Cortex of kidney (tissue), 1 donor: Measurements from ENCODE around the gene PRICKLE2.

Experiments used
- DNase-seq: peaks from one replicate; lab custom pipeline; 2025; lab: John Stamatoyannopoulos, UW

Gene PRICKLE2

GRCh38 chr3:64157150-64158035 is 67.9 kb downstream of the PRICKLE2 start:
- DNase-seq: no peak

DNA sequence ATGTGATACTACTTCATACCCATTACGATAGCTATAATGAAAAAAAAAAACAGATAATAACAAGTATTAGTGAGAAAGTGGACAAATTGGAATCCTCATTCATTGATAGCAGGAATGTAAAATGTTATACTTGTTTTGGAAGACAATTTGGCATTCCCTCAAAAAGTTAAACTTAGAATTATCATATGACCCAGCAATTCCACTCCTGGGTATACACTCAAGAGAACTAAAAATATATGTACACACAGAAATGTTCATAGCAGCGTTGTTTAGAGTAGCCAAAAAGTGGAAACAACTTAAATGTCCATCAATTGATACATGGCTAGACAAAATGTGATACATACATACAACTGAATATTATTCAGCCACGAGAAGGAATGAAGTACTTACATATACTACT is 69.9 kb downstream of the PRICKLE2 start:
- no peak for DNase-seq

- DNase-seq: no peak
Measured at GRCh38 chr3:64152676-64153466, 72.4 kb downstream of the PRICKLE2 start.

DNA sequence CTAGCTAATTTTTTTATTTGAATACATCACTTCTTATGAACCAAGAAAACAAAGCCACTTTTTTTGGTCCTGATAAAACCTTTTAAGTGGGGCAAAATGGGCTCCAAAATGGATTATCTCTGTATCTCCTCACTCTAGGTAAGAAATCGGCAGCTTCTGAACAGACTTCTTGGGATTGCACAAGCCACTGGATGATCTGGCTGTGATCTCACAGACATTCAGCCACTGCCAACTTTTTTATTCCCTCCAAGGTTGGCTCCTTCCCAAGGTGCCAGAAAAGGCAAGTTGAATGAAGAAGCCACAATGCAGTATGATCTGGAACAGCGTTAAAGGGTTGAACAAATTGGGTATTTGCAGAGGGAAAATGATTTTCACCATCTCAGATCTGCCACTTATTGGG is 73.2 kb downstream of the PRICKLE2 start:
- DNase-seq: no peak

DNA sequence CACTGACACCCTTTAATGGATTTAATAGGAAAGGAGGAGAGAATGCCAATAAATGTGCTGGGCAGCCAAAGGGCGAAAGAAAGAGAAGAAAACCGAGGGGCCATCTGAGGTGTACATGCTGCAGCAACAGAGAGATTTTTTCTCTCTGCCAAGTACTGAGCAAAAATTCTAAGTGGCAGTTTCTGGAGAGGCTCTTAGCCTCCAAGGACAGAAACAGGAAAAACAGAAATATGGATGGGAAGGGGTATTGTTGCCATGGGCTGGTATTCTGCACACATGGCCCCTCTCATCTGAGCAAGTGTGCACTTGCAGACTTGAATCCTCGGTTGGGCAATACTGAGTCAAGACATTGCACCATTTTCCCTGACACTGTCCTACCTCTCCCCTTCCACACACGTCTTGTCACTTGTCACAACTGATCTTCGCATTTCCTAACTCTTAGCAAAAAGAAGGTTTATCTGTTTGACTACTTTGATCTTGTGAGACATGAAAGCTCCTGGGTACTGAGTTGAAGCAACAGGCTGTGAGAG is 73.9 kb downstream of the PRICKLE2 start:
- no peak for DNase-seq

- DNase-seq: no peak
Measured at GRCh38 chr3:64150623-64151207, 74.6 kb downstream of the PRICKLE2 start.

- no peak for DNase-seq
Measured at GRCh38 chr3:64149886-64150285, 75.4 kb downstream of the PRICKLE2 start.

DNA sequence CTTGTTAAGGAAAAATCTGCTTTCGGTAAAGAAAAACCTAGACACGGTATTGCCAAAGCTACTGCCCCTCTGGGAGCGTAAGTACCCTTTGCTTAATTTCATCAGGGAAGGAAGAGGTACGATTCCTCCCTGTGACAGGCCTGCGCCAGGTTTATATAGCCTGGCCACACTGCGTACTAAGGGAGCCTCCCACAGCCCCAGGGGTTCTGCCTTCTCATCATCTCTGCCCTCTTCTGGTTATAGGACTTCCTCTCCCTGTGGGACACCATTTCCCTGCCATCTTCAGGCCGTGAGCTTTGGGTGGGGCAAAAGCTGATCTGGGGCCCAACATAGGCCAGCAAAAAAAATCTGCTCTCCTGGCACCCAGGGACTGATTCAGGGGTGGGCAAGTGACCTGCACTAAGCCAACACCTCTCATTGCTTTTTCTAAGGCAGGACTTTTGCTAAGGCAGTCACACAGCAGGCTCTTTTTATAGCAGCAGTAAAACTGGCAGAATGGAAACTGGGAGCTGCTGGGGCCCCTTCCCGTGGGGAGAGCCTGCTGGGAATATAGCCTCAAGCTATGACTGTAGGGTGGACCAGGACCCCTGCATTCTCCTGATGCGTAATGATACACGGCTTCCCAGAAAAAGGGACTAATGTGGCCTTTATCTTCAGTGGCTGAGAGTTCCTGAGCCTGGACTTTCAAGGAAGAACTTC is 76.2 kb downstream of the PRICKLE2 start:
- no peak for DNase-seq

DNA sequence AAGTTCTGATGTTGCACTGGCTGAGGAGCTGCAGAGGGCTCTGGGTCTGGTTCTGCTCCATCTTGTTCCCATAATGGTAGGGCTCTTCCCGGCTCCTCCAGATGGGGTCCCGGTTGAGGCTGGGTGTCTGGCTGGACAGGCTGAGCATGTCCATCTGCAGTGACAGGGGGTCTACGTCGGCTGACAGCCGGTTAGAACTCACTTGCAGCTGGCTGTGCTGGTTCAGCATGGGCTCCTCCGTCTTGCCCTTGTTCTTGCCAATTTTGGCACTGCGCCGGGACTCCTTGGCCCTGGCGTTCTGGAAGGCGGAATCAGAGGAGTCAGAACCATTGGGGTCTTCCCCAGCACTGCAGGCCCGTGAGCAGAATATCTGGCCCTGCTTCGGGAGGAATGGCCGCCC is 78.1 kb downstream of the PRICKLE2 start:
- no peak for DNase-seq

GRCh38 chr3:64145438-64145837 is 79.8 kb downstream of the PRICKLE2 start:
- no peak for DNase-seq

GRCh38 chr3:64144241-64144900 is 80.9 kb downstream of the PRICKLE2 start:
- DNase-seq: no peak

- no peak for DNase-seq
Measured at GRCh38 chr3:64143409-64144130, 81.7 kb downstream of the PRICKLE2 start.

- DNase-seq: no peak
Measured at GRCh38 chr3:64141476-64141875, 83.8 kb downstream of the PRICKLE2 start.

DNA sequence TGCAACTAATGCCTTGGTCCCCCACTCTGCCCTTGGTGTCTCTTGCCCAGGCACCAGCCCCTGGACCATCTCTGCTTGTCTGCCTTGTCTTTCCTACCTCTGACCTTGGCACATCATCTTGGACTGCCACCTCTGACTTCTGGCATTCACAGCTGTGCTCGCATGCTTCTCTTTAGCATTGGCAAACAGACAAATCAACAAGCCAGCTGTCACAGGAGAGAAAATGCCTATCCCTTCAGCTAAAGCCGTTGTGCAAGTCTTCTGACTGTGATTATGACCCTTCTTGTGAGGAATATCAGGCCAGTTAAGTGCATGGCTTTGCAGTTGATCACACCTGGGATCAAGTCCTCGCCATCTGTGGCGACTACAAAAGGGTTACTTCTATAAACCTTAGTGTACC is 84.6 kb downstream of the PRICKLE2 start:
- DNase-seq: no peak

DNA sequence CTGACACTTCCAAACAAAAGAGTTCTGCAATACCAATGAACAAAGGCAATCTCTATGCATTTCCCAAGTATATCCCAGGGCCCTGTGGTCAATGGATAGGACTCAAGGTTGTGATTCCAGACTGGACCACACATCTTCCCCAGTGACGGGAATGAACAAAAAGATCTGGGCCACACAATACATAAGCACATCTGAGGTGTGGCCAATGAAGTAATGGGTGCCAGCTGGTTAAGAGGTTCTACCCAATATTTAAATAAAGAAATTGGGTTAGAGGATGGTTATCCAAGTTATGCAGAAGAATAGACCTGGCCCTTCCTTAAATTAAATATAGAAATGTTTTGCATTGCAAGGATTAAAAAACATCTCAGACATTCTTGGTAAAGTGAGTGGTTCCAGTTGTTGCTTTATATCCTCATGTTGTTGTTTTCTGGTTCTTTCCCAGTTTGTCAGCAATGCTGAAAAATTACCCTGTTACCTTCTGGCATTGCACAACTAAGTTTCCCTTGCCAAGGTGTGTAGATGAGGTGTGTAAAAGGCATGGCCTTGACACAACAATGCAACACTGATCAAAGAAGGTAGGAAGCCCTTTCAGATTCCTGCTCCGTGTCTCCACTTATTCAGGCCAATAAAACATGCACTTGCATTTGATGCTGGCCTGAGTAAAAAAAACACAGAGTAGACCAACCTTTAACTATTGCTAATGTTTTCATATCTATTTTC is 86.5 kb downstream of the PRICKLE2 start:
- no peak for DNase-seq

DNA sequence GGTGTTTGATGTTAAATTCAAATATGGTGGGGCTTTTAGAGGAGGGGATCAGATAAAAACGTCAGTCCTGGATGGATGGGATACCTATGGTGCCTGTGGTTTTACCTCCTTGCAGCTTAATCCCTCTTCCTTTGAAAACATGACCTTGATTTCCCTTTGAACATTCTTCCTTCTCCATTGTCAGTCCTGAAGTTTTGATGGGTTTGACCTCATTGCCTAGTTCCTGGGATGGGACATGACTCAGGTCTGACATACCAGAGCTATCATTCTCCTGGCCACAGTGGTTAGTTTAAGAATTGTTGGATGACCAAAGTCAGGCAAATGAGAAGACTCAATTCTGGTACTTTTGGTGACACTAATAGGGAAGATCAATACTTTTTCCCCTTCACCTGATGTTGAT is 87.2 kb downstream of the PRICKLE2 start:
- DNase-seq: no peak

- DNase-seq: no peak
Measured at GRCh38 chr3:64134882-64135281, 90.4 kb downstream of the PRICKLE2 start.

- DNase-seq: no peak
Measured at GRCh38 chr3:64133987-64134386, 91.3 kb downstream of the PRICKLE2 start.

GRCh38 chr3:64133272-64133671 is 92.0 kb downstream of the PRICKLE2 start:
- no peak for DNase-seq
